ENCODE measurements around the gene SAMD14.

SAMD14 gene

DNA sequence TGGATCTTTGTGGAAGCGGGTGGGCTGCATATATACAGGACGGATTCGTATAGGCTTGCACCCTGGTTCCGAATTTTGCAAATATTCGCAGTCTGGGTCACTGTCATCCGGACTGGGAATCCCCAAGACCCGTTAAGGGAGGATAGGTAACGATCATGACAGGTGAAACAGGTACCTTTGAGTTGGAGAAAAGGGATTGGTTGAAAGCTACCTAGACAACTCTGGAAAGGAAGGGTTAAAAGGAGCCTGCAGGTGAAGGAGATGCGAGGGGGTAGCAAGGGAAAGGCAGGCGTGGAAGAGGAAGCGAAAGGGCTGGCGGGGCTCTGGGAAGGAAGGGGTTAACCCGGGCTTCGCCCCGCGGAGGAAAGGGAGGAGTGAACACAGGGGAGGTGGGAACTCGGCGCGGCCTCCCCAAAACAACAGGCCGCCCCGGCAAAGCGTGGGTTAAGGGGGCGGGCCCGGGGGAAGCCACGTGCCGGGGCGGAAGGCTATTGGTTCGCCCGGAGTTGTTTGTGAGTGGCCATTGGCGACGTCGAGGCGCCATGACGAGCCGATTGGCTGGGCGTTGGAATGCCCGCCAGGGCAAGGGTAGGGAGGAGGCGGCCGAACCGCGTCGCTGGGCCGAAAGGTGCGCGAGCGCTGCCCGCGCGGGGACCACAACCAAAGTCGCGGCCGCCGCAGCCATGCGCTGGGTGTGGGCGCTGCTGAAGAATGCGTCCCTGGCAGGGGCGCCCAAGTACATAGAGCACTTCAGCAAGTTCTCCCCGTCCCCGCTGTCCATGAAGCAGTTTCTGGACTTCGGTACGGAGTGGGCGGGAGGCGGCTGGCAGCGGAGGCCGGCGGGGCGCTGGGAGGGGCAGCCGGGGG lies 35.0 kb downstream of the SAMD14 start, which contains the start of gene PDK2:
TSS of gene PDK2 (plus strand) at position 599 of the 867 bp plus-strand sequence. CDS start at position 684, 85 bp downstream.
- peak; percentile 98 to 99 for DNase-seq

DNA sequence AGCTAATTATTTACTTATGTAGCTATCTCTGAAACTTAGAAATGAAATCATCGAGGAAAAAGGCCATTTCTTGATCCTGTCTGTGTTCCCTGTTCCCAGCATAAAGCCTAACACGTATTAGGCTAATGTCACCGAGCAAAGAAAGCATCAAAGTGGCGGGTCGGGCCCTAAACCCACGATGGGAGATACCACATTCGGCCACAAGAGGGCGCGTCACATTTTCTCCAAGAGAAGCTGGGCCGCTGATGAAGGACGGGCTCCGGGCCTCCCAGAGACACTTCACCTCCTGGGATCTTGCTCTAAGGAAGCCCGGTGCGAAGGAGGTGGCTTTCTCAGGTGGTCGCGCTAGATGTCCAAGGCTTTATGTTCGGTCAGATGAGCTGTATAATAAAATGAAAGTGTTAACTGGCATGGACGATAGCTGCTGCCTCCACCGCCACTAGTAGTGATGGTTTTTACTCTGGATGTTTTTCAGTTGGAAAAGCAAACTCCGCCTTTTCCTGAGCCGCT lies 35.7 kb downstream of the SAMD14 start:
- peak; percentile 89 to 96 for DNase-seq

GRCh38 chr17:50093807-50094206 lies 36.2 kb downstream of the SAMD14 start:
- no peak for DNase-seq

GRCh38 chr17:50093246-50093645 lies 36.7 kb downstream of the SAMD14 start:
- DNase-seq, result no peak

DNA sequence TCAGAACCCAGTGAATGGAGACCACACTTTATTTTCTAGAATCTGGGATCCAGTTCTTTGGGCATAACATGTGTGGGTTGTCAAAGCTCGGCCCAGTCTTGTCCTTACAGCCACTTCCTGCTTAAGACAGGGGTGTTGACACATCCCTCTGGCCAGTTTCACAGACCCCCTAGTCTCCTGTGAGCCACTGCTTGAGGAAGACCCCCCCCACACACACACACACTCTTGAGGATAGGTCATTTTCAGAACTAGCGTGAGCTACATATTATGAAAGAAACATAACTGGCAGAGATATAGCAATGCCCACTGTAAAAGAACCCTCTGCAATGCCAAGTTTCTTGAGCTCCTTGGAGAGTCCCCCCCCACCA lies 38.1 kb downstream of the SAMD14 start:
- DNase-seq, result no peak

DNA sequence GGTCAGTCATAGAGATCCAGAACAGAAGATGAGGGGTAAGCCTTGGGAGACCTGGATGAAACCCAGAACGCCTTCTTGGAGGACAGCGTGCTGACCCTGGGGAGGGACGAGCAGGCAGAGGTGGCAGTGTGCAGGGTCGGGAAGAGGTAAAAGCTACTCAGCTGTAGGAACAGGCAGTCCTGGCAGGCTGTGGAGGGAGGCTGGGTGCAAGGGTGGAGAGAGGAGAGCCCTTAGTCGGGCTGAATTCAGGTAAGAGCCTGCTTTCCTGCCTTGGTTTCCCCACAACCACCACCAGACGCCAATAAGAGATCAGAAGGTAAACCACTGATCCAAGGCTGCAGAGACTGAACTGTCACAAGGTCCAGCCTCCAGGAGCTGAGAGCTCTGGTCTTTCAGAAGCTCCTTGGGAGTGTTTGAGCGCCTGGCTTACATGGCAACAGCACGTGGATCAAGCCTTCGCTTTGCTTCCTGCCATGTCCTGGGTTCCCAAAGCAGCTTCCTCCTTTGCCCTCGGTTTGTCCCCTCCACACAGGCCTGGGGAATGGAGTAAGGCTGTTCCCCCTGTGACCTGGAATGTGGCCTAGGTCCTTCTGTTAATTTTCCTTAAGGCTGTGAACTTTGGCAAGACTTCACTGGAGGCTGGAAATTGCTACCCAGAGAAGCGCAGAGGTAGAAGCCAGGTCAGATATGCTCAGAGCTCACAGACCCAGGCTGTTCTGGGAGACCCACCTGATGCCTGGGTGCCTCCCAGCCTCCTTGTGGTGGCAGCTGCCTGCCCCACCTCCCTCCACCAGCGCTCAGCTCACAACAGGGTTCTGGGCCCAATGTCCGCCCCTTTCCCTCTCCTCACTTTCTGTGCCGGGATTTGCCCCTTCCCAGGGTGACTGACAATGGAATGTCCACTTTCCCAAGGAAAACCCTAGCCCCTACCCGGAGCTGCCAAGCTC lies 38.7 kb downstream of the SAMD14 start:
- no peak for DNase-seq

DNA sequence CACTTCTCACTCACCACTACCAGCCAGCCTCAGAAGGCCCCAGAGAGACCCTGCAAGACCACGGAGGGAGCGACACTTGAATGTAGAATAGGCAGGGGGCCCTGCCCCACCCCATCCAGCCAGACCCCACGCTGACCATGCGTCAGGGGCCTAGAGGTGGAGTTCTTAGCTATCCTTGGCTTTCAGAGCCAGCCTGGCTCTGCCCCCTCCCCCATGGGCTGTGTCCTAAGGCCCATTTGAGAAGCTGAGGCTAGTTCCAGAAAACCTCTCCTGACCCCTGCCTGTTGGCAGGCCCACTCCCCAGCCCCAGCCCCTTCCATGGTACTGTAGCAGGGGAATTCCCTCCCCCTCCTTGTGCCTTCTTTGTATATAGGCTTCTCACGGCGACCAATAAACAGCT lies 39.9 kb downstream of the SAMD14 start:
- DNase-seq, result no peak

DNA sequence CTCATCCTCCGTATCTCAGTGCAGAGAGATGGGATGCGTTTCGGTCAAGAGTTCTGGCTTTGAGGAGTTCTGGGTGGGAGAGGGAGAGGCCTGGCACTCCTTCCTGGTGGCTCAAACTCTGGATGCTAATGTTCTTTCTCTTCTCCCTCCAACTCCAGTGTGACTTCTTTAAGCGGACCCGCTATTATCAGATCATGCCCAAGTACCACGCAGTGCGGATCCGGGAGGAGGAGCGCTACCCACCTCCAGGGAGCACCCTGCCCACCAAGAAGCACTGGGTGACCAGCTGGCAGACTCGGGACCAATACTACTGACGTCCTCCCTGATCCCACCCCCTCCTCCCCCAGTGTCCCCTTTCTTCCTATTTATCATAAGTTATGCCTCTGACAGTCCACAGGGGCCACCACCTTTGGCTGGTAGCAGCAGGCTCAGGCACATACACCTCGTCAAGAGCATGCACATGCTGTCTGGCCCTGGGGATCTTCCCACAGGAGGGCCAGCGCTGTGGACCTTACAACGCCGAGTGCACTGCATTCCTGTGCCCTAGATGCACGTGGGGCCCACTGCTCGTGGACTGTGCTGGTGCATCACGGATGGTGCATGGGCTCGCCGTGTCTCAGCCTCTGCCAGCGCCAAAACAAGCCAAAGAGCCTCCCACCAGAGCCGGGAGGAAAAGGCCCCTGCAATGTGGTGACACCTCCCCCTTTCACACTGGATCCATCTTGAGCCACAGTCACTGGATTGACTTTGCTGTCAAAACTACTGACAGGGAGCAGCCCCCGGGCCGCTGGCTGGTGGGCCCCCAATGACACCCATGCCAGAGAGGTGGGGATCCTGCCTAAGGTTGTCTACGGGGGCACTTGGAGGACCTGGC lies 40.8 kb downstream of the SAMD14 start:
- DNase-seq, result no peak

GRCh38 chr17:50087912-50088405 lies 42.0 kb downstream of the SAMD14 start:
- no peak for DNase-seq

DNA sequence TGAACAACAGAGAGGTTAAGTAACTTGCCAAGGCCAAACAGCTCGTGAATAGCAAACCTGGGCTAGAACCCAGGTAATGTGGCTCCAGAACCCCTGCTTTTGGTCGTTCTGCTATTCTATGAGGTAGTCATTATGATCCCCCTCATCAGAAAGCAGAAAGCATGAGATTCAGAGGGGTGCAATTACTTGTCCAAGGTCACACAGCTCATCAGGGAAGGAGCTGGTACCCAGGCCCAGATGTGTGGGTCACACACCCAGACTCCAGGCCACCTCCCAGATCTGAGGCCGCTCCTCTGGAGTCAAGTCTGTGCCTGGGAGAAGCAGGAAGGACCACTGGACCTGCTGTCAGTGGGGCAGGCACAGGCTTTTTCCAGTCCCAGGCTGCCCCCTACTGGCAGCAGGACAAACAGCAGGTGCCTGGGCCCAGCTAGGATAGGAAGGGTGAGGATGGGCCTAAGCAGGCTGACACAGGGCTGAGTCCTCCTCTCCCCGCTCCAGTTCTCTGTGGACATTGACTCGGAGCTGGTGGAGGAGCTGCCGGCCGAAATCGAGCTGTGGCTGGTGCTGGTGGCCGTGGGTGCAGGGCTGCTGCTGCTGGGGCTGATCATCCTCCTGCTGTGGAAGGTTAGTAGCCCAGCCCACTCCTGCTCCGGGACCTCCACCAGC lies 42.6 kb downstream of the SAMD14 start:
- DNase-seq, result peak; percentile 77 to 92

DNA sequence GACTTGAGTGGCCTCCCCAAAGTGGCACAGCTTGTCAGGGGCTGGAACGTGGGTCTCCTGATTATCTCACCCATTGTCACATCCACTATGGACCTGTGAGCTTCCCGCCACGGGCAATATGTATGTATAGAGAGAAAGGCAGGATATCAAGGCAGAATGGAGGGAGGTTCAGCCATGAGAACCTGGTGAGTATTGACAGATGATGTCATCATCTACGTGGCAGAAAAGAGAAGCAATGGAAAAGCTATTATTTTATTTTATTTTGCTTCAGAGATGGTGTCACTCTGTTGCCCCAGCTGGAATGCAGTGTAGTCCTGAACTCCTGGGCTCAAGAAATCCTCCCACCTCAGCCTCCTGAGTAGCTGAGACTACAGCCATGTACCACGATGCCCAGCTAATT lies 48.2 kb downstream of the SAMD14 start:
- DNase-seq, result no peak

DNA sequence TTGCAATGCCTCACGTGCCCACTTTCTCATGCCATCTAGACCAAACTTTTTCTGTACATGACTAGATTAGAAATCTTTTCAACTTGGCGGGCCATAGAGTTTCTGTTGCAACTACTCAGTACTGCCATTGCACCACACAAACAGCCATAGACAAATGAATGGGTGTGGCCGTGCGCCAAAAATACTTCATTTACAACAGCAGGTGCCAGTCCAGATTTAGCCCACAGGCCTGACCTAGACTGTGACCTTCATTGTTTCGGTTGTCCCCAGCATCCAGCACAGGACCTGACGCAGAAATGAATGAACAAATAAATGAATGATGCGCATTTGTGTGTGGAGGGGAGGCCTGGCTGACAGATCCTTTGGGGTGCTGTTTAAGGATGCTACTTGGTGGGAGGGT lies 49.1 kb downstream of the SAMD14 start:
- DNase-seq, result no peak

DNA sequence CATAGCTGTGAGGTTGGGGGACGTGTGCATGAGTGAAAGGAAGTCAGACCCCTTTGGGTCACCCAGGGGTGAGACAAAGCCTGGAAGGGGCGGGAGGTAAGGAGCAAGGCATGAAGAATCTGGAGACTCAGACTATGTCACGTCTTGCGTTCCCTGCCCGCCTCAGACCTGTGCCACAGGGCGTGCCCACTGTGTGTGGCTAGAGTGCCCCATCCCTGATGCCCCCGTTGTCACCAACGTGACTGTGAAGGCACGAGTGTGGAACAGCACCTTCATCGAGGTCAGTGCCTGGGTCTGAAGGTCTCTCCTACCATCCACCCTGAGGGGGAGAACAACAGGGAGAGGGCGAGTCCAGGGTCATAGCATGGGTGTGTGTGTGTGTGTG lies 49.9 kb downstream of the SAMD14 start:
- DNase-seq, result no peak

- peak; percentile 72 to 79 for DNase-seq
Measured at GRCh38 chr17:50079334-50080095, 50.4 kb downstream of the SAMD14 start.

- DNase-seq, result no peak
Measured at GRCh38 chr17:50078430-50078829, 51.5 kb downstream of the SAMD14 start.

GRCh38 chr17:50076591-50077235 lies 53.2 kb downstream of the SAMD14 start:
- no peak for DNase-seq

DNA sequence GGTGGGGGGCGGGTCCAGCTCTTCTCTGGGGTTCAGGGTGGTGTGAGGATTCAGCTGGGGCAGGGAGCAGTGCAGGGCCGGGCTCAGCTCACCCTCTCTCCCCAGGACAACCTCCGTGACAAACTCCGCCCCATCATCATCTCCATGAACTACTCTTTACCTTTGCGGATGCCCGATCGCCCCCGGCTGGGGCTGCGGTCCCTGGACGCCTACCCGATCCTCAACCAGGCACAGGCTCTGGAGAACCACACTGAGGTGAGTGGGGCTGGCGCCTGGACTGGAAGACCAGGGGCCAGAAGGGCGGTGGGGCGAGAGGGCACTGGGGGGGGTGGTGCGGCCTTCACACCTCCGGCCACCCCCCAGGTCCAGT lies 53.8 kb downstream of the SAMD14 start:
- DNase-seq, result no peak

- no peak for DNase-seq
Measured at GRCh38 chr17:50075446-50076032, 54.4 kb downstream of the SAMD14 start.

- no peak for DNase-seq
Measured at GRCh38 chr17:50074227-50074626, 55.7 kb downstream of the SAMD14 start.

DNA sequence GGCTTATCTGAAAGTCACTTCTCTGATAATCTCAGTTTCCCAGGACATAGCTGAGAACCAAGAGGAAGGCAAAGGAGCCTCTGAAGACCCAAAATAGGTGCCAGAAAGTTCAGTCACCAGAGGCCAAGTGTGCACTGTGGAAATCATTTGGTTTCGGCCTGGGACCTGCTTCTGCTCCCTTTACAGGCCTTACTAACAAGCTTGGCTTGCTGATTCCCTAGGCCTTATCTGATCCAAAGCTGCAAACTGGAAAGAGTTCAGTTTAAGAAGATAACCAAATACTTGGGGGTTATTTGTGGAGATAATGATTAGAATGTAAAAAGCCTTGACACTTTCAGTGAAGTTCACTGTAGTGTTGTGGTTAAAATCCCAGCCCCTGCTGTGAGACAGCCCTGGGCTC lies 57.0 kb downstream of the SAMD14 start:
- no peak for DNase-seq
